Measurements from ENCODE around the gene FADS1.
A peak's percentile ranks its signal among the peaks of the same experiment; 100 is the strongest.

Gene FADS1

DNA sequence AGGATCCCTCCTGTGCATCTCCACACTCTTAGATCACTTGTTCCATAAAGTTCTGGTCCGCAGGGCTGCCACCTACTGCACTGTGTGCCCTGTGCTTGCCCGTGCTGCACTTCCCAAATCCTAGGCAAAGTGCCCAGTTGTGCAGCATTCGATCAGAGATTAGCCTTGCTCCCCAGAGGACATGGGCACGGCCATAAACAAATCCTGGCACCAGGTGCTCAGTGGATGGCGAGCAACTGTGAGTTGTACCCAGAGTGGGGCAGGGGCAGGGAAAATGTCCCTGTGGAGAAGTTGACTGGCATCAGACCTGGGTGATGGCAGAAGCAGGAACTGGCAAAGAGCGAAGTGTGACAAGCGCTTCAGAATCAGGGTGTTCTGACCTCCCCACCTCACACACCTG lies 16.0 kb upstream of the FADS1 start:
- Histone ChIP-seq H3K27ac (ENCODE audit: low read depth, low read length) (no peak overlapping the region), H3K9ac (ENCODE audit: low read depth, low read length) (no peak overlapping the region), H3K27me3 (ENCODE audit: insufficient read depth, low read length) (no peaks in the 10 kb centered on the region), H3K36me3 (ENCODE audit: insufficient read depth, low read length) (peaks cover 54% of the 10 kb centered on the region), H3K4me3 (ENCODE audit: low read length) (no peak overlapping the region), H3K4me1 (ENCODE audit: insufficient read depth, low read length) (peaks cover 40% of the 10 kb centered on the region), H3K9me3 (ENCODE audit: insufficient read depth, low read depth, low read length) (no peaks in the 10 kb centered on the region)
- WGBS = 85% methylated on average over 7 of the region's 7 CpGs

DNA sequence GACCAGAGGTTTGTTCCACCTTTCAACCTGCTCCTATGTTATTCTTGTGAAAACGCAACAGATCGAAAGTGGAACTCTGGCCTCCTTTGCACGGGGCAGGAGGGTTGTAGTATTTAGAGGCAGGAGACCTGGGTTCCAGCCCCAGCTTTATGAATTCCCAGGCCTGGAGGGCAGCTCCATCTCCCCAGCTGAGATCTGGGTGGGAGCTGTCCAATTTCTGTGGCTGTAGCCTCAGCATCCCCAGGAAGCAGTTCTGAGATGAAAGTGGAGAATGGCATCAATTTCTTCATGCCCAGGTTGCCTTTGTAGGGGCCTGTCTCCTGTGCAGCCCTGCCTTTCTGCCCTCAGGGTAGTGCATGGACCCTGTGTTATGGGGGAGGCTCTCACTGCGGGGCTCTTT lies 15.4 kb upstream of the FADS1 start:
- H3K4me1 ChIP-seq (ENCODE audit: insufficient read depth, low read length) = peaks cover 40% of the 10 kb centered on the region
- 94% methylated on average over 4 of the region's 4 CpGs for whole genome bisulfite sequencing
- no peak overlapping the region for H3K27ac ChIP-seq (ENCODE audit: low read depth, low read length)
- H3K27me3 ChIP-seq (ENCODE audit: insufficient read depth, low read length) = no peaks in the 10 kb centered on the region
- no peaks in the 10 kb centered on the region for H3K9me3 ChIP-seq (ENCODE audit: insufficient read depth, low read depth, low read length)
- H3K36me3 ChIP-seq (ENCODE audit: insufficient read depth, low read length) = peaks cover 49% of the 10 kb centered on the region
- no peak overlapping the region for H3K9ac ChIP-seq (ENCODE audit: low read depth, low read length)
- H3K4me3 ChIP-seq (ENCODE audit: low read length) = no peak overlapping the region

DNA sequence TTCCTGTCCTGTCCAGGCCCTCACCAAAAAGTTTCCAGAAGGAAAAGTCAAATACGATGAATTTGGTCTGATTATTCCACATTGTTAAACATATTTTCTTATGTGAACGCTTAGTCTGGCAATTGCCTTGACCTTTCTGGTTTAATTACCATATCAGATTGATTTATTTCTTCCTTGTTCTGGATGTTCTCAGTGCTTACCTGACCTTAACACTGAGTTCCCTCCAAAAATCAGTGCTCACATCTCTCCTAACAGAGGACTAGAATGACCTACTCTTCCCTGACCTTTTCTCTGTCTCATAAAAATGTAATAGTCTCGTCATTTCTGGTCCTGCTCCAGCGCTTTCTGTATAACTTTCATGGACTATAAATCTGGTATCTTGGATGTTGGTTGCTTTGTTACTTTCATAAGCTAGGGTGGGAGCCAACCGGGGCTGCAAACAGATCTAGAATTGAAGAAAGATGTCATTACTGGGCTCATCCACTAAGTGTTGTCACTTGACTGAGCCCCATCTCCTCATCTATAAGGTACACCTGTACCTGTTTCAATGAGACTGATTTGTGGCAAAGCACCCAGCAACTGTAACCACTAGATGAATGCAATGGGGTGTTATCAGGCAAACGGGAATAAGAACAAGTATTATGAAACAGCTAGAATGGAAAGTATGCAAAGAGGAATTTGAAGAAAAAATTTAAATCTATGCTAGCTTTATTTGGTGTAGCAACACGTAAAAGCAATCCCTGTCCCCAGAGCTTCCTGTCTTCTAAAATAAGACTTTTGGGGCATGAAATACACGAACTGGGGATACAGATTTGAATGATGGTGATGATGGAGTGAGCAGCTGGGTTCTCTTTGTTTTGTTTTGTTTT lies 13.7 kb upstream of the FADS1 start:
- H3K9me3 ChIP-seq (ENCODE audit: insufficient read depth, low read depth, low read length) = no peaks in the 10 kb centered on the region
- no peak overlapping the region for H3K27ac ChIP-seq (ENCODE audit: low read depth, low read length)
- 89% methylated on average over 8 of the region's 8 CpGs for WGBS
- H3K4me1 ChIP-seq (ENCODE audit: insufficient read depth, low read length) = peaks cover 48% of the 10 kb centered on the region
- peaks cover 34% of the 10 kb centered on the region for H3K36me3 ChIP-seq (ENCODE audit: insufficient read depth, low read length)
- H3K4me3 ChIP-seq (ENCODE audit: low read length) = peak overlapping the region; percentile 97
- peak overlapping the region; percentile 97; the same call in 1 of the 2 replicates for H3K9ac ChIP-seq (ENCODE audit: low read depth, low read length)
- H3K27me3 ChIP-seq (ENCODE audit: insufficient read depth, low read length) = no peaks in the 10 kb centered on the region

DNA sequence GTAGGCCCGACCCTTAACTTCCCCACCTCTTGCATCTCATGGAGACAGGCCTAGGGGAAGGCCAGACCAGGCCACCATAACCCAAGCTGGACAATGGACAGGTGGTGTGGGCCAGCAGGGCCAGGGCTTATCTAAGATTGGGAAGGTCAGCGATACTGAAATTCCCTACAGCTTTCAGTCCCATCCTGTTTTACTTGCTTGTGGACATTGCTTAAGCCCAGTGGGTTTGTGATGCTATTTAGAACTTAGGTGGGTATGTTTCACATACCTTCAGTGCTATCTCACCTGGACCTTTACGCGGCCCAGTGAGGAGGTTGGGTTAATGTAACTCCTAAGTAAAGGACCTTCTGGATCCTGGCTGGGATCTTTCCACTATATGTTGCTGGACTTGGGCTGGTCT lies 13.0 kb upstream of the FADS1 start:
- H3K27me3 ChIP-seq (ENCODE audit: insufficient read depth, low read length) = no peaks in the 10 kb centered on the region
- H3K36me3 ChIP-seq (ENCODE audit: insufficient read depth, low read length) = peaks cover 34% of the 10 kb centered on the region
- H3K9me3 ChIP-seq (ENCODE audit: insufficient read depth, low read depth, low read length) = no peaks in the 10 kb centered on the region
- no peak overlapping the region for H3K27ac ChIP-seq (ENCODE audit: low read depth, low read length)
- peak overlapping the region; percentile 97; the same call in 1 of the 2 replicates for H3K9ac ChIP-seq (ENCODE audit: low read depth, low read length)
- peak overlapping the region; percentile 97 for H3K4me3 ChIP-seq (ENCODE audit: low read length)
- H3K4me1 ChIP-seq (ENCODE audit: insufficient read depth, low read length) = peaks cover 44% of the 10 kb centered on the region
- 71% methylated on average over 4 of the region's 4 CpGs for WGBS

DNA sequence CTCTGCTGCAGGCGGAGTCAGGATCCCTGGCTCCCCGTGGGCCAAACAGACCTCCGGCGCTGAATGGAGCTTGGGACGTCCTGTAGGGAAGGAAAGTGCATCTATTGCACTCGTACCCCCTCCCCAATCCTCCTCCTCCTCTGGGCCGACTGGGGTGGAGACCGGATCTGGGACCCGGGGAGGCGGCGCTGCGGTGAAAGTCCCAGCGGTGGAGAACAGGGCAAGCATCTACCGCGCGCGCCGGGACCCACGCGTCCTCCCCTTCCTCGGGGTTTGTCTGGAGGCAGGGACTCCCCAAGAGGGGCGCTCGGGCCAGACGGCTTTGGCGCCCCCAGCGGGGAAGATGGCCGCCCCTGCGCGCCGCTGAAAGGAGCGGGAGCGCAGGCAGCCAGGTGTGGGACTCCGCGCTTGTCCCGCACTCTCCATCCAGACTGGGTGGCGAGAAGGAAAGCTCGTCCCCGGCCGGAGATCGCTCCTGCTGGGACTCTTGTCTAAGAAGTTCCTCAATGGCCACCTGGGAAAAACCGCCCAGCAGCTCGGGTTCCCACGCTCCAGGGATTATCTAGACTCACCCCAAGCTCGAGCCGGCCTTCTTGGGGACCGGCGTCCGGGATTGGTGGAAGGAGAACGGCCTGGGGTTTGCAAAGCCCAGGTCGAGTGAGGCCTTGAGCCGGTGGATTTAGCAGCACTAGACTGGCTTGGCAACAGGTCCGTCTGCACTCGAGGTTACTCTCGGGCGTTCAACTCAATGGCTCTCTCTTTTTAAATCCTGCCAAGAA lies 12.0 kb upstream of the FADS1 start:
- Histone ChIP-seq H3K4me3 (ENCODE audit: low read length) (peak overlapping the region; percentile 97), H3K4me1 (ENCODE audit: insufficient read depth, low read length) (peaks cover 35% of the 10 kb centered on the region), H3K36me3 (ENCODE audit: insufficient read depth, low read length) (peaks cover 34% of the 10 kb centered on the region), H3K9me3 (ENCODE audit: insufficient read depth, low read depth, low read length) (no peaks in the 10 kb centered on the region), H3K27ac (ENCODE audit: low read depth, low read length) (peak overlapping the region; percentile 92), H3K9ac (ENCODE audit: low read depth, low read length) (peak overlapping the region; percentile 97), H3K27me3 (ENCODE audit: insufficient read depth, low read length) (no peaks in the 10 kb centered on the region)
- under 1% methylated on average over 55 of the region's 55 CpGs for WGBS

DNA sequence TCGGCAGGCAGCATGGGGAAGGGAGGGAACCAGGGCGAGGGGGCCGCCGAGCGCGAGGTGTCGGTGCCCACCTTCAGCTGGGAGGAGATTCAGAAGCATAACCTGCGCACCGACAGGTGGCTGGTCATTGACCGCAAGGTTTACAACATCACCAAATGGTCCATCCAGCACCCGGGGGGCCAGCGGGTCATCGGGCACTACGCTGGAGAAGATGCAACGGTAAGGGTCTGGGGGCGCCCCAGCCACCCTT lies 11.5 kb upstream of the FADS1 start:
- H3K4me1 ChIP-seq (ENCODE audit: insufficient read depth, low read length) = peaks cover 30% of the 10 kb centered on the region
- under 1% methylated on average over 16 of the region's 16 CpGs for WGBS
- no peaks in the 10 kb centered on the region for H3K9me3 ChIP-seq (ENCODE audit: insufficient read depth, low read depth, low read length)
- peak overlapping the region; percentile 97 for H3K4me3 ChIP-seq (ENCODE audit: low read length)
- peaks cover 32% of the 10 kb centered on the region for H3K36me3 ChIP-seq (ENCODE audit: insufficient read depth, low read length)
- H3K9ac ChIP-seq (ENCODE audit: low read depth, low read length) = peak overlapping the region; percentile 97
- H3K27ac ChIP-seq (ENCODE audit: low read depth, low read length) = peak overlapping the region; percentile 92
- no peaks in the 10 kb centered on the region for H3K27me3 ChIP-seq (ENCODE audit: insufficient read depth, low read length)

DNA sequence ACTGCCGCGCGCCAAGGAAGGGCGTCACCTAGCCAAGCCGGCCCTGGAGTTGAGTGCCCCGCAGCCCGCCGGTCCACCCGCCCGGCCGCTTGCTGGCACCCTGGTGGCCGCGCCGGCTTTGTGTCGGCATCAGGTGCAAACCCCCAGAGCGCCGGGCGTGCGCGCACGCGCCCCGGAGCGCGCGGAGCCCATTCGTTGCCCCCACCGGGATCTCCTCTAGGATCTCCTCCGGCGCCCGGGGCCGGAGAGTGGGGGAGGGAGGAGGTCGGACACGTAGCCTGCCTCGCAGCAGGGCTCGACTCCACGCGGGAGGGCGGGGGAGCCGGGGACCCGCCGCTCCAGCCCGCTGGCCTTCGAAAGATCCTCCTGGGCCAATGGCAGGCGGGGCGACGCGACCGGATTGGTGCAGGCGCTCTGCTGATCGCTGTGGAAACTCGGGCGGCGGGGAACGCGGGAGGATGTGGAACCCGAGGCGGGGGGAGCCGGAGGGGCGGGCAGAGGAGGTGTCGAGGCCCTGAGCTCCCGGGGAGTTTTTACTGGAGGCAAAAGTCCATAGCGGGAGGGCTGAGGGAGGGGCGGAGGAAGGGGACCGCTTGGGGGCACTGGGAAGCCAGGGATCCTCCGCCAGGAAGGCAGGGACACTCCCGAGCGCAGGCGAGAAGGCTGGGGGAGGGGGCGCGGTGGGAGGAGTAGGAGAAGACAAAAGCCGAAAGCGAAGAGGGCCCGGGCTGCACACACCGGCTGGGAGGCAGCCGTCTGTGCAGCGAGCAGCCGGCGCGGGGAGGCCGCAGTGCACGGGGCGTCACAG lies 11.0 kb upstream of the FADS1 start, which contains the start of gene FADS2:
TSS of gene FADS2 (plus strand) at position 730 of the 808 bp plus-strand sequence. CDS start 91 bp downstream, outside the sequence.
- Histone ChIP-seq H3K27me3 (ENCODE audit: insufficient read depth, low read length) (no peaks in the 10 kb centered on the region), H3K27ac (ENCODE audit: low read depth, low read length) (peak within 1 kb of the TSS; percentile 92), H3K4me1 (ENCODE audit: insufficient read depth, low read length) (peaks cover 25% of the 10 kb centered on the region), H3K36me3 (ENCODE audit: insufficient read depth, low read length) (peaks cover 31% of the 10 kb centered on the region), H3K9ac (ENCODE audit: low read depth, low read length) (peak within 1 kb of the TSS; percentile 97), H3K9me3 (ENCODE audit: insufficient read depth, low read depth, low read length) (no peaks in the 10 kb centered on the region), H3K4me3 (ENCODE audit: low read length) (peak within 1 kb of the TSS; percentile 97)
- under 1% methylated on average over 83 of the region's 83 CpGs for WGBS

DNA sequence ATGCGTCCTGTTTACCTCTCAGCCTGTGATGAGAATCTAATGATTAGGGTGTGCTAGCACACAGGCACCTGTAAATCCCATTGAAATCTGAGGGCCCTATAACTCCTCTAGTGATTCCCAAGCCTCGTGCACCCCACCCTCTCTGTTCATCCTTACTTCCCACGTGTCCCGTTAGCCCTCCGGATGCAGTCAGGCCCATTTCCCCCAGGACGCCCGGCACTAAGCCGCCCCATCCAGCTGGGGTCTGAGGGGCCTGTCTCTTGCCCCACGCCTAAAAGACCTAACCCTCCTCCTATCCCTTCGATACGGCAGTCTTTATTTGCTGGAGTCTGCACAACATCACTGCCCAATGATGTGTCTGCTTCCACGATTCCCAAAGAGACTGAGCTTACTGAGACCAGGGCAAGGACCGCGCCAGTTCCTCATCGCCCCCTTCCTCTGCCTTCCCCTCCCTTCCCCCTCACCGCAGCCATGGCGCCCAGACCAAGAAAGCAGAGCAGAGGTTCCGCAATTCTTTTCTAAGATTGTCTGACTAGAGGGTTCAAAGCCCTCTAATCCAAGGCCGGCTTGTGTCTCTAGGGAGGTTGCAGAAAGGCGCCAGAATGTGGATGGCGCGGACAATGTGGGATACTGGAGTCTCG lies 10.2 kb upstream of the FADS1 start:
- H3K9ac ChIP-seq (ENCODE audit: low read depth, low read length) = peak overlapping the region; percentile 97
- H3K9me3 ChIP-seq (ENCODE audit: insufficient read depth, low read depth, low read length) = no peaks in the 10 kb centered on the region
- peaks cover 22% of the 10 kb centered on the region for H3K4me1 ChIP-seq (ENCODE audit: insufficient read depth, low read length)
- H3K27me3 ChIP-seq (ENCODE audit: insufficient read depth, low read length) = no peaks in the 10 kb centered on the region
- WGBS = 18% methylated on average over 23 of the region's 23 CpGs
- H3K4me3 ChIP-seq (ENCODE audit: low read length) = peak overlapping the region; percentile 97
- H3K27ac ChIP-seq (ENCODE audit: low read depth, low read length) = peak overlapping the region; percentile 92
- peaks cover 24% of the 10 kb centered on the region for H3K36me3 ChIP-seq (ENCODE audit: insufficient read depth, low read length)

DNA sequence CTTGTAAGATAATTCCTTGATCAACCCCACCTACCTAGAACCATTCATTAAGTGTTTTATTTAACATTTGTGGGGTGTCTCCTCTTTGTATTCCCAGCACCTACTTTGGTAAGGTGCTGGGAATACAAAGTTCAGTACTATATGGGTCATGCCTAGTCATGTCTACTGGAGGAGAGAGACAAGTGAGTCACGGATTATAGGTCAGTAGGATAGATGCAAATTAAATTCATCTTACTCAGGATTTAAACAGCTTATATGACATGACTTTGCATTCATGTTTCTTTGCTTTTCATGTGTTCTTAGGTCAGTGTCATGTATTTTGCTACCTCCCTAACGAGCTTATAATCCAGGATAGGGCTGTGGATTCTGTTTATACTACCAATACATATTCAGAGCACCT lies 3.4 kb upstream of the FADS1 start:
- no peaks in the 10 kb centered on the region for H3K9me3 ChIP-seq (ENCODE audit: insufficient read depth, low read depth, low read length)
- no peak overlapping the region for H3K9ac ChIP-seq (ENCODE audit: low read depth, low read length)
- peaks cover 5% of the 10 kb centered on the region; the same call in 1 of the 2 replicates for H3K36me3 ChIP-seq (ENCODE audit: insufficient read depth, low read length)
- 100% methylated on average over 2 of the region's 2 CpGs for WGBS
- no peaks in the 10 kb centered on the region for H3K27me3 ChIP-seq (ENCODE audit: insufficient read depth, low read length)
- H3K4me1 ChIP-seq (ENCODE audit: insufficient read depth, low read length) = peaks cover 11% of the 10 kb centered on the region
- no peak overlapping the region for H3K4me3 ChIP-seq (ENCODE audit: low read length)
- no peak overlapping the region for H3K27ac ChIP-seq (ENCODE audit: low read depth, low read length)

DNA sequence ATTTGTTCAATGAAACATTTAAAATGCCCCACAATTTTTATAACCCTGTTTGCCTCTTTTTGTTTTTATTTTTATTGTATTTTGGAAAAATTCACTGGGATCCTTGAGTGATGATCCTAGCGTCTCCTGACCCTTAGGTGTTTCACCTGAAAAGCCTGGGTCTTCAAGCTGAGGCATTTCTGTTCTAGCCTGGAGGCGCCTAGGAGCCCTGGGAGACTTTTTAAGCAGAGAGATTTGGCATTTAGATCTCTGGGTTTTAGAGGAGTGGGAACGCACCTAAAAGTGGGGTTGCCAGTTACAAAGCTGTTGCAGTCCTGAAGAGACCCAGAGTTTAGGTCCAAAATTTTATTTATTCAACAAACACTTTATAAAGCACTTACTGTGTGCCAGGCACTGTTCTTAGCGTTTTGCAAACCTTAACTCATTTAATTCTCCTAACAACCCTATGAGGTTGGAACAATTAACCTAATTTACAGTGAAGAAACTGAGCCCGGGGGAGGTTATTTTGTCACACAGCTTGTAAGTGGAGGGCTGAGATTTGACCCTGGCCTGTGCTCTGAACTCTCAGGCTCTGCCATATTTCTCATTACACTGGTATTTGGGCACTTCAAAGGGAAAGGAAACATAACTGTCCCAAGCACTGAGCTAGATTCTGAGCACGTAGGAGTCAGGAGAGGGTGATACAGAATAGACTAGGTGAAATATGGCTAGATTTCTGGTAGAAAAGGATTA lies 834 bp upstream of the FADS1 start:
- H3K9ac ChIP-seq (ENCODE audit: low read depth, low read length) = peak overlapping the region; percentile 94; the same call in 1 of the 2 replicates
- peaks cover 13% of the 10 kb centered on the region for H3K36me3 ChIP-seq (ENCODE audit: insufficient read depth, low read length)
- 52% methylated on average over 6 of the region's 6 CpGs for WGBS
- H3K27me3 ChIP-seq (ENCODE audit: insufficient read depth, low read length) = no peaks in the 10 kb centered on the region
- H3K4me3 ChIP-seq (ENCODE audit: low read length) = peak overlapping the region; percentile 86
- H3K4me1 ChIP-seq (ENCODE audit: insufficient read depth, low read length) = peaks cover 11% of the 10 kb centered on the region
- no peaks in the 10 kb centered on the region for H3K9me3 ChIP-seq (ENCODE audit: insufficient read depth, low read depth, low read length)
- H3K27ac ChIP-seq (ENCODE audit: low read depth, low read length) = peak overlapping the region; percentile 94
